Measurements from ENCODE around the gene KL. TPM values are rescaled to one million over a fixed set of nuclear protein-coding genes. Genes with fewer than 3 reads are reported as not detected.

KL gene
- total RNA-seq, 1 experiment from 2014 or later, result not detected

DNA sequence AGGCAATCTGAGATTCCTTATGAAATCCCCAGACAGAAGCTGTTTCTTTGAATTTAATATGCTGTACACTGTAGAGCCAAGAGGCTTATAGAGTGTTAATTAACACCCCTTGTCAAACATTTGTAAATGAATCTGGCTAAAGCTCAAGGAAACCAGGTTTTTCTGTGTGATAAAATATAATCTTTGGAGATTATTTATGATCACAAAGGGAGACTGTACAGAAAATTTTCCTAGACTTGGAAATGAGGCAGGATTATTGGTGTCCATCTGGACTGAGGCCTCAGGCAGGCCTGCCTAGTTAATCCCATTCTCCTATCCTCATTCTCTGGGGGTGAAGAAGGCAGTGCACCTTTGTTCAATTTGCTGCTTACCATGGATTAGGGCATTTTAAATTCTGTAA is 17.8 kb downstream of the KL start:
- RAD21 ChIA-PET (ENCODE audit: low non-redundant PET in 1 of 2, low total read pairs in 2 of 2, uncharacterized antibody in 2 of 2, unreplicated experiment in 2 of 2), result no interaction called here
- no peak for TF ChIP-seq POLR2AphosphoS5 (IDR thresholded peaks at IDR 0.05; ENCODE audit: low read depth, low read length)
- no peak for TF ChIP-seq ZFX (IDR thresholded peaks at IDR 0.05)
- no peak for TF ChIP-seq SIN3A (IDR thresholded peaks at IDR 0.05; ENCODE audit: low read depth)
- TF ChIP-seq, protein P1, sequence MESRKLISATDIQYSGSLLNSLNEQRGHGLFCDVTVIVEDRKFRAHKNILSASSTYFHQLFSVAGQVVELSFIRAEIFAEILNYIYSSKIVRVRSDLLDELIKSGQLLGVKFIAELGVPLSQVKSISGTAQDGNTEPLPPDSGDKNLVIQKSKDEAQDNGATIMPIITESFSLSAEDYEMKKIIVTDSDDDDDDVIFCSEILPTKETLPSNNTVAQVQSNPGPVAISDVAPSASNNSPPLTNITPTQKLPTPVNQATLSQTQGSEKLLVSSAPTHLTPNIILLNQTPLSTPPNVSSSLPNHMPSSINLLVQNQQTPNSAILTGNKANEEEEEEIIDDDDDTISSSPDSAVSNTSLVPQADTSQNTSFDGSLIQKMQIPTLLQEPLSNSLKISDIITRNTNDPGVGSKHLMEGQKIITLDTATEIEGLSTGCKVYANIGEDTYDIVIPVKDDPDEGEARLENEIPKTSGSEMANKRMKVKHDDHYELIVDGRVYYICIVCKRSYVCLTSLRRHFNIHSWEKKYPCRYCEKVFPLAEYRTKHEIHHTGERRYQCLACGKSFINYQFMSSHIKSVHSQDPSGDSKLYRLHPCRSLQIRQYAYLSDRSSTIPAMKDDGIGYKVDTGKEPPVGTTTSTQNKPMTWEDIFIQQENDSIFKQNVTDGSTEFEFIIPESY (IDR thresholded peaks at IDR 0.05; ENCODE audit: extremely low read depth, insufficient replicate concordance, low read length), result no peak
- TF ChIP-seq, protein P2, sequence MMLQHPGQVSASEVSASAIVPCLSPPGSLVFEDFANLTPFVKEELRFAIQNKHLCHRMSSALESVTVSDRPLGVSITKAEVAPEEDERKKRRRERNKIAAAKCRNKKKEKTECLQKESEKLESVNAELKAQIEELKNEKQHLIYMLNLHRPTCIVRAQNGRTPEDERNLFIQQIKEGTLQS (IDR thresholded peaks at IDR 0.05), result no peak
- no peak for TF ChIP-seq EZH2phosphoT487 (IDR thresholded peaks at IDR 0.05; ENCODE audit: borderline replicate concordance)
- TF ChIP-seq ZNF274 (IDR thresholded peaks at IDR 0.05; ENCODE audit: low read depth, low read length), result no peak
- no peak for TF ChIP-seq CEBPB (IDR thresholded peaks at IDR 0.05; ENCODE audit: low read depth)
- TF ChIP-seq ELF1 (IDR thresholded peaks at IDR 0.05; ENCODE audit: borderline replicate concordance, low read depth), result no peak
- TF ChIP-seq EGR1 (IDR thresholded peaks at IDR 0.05; ENCODE audit: low read depth), result no peak
- TF ChIP-seq, protein P3, sequence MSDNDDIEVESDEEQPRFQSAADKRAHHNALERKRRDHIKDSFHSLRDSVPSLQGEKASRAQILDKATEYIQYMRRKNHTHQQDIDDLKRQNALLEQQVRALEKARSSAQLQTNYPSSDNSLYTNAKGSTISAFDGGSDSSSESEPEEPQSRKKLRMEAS (IDR thresholded peaks at IDR 0.05), result no peak
- TF ChIP-seq FOSL1 (IDR thresholded peaks at IDR 0.05; ENCODE audit: low read depth), result no peak
- no peak for TF ChIP-seq JUND (IDR thresholded peaks at IDR 0.05)
- TF ChIP-seq RAD21 (IDR thresholded peaks at IDR 0.05; ENCODE audit: low read depth), result no peak
- no peak for TF ChIP-seq POLR2A (IDR thresholded peaks at IDR 0.05; ENCODE audit: borderline replicate concordance, extremely low read depth, insufficient read depth, insufficient read length)
- TF ChIP-seq, protein P4, sequence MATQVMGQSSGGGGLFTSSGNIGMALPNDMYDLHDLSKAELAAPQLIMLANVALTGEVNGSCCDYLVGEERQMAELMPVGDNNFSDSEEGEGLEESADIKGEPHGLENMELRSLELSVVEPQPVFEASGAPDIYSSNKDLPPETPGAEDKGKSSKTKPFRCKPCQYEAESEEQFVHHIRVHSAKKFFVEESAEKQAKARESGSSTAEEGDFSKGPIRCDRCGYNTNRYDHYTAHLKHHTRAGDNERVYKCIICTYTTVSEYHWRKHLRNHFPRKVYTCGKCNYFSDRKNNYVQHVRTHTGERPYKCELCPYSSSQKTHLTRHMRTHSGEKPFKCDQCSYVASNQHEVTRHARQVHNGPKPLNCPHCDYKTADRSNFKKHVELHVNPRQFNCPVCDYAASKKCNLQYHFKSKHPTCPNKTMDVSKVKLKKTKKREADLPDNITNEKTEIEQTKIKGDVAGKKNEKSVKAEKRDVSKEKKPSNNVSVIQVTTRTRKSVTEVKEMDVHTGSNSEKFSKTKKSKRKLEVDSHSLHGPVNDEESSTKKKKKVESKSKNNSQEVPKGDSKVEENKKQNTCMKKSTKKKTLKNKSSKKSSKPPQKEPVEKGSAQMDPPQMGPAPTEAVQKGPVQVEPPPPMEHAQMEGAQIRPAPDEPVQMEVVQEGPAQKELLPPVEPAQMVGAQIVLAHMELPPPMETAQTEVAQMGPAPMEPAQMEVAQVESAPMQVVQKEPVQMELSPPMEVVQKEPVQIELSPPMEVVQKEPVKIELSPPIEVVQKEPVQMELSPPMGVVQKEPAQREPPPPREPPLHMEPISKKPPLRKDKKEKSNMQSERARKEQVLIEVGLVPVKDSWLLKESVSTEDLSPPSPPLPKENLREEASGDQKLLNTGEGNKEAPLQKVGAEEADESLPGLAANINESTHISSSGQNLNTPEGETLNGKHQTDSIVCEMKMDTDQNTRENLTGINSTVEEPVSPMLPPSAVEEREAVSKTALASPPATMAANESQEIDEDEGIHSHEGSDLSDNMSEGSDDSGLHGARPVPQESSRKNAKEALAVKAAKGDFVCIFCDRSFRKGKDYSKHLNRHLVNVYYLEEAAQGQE (IDR thresholded peaks at IDR 0.05; ENCODE audit: low read depth), result no peak
- no peak for TF ChIP-seq CBX3 (IDR thresholded peaks at IDR 0.05; ENCODE audit: low read depth)
- TF ChIP-seq YY1 (IDR thresholded peaks at IDR 0.05; ENCODE audit: extremely low read depth, insufficient replicate concordance, low read depth, low read length), result no peak
- no peak for TF ChIP-seq TCF7L2 (IDR thresholded peaks at IDR 0.05; ENCODE audit: borderline replicate concordance, extremely low read depth, insufficient read depth, insufficient read length)
- TF ChIP-seq SRF (IDR thresholded peaks at IDR 0.05; ENCODE audit: low read depth), result no peak

More for the DNA sequence above, 17.8 kb downstream of the KL start:
- no peak for ATAC-seq
- DNase-seq (ENCODE audit: low read depth, low spot score), result no peak
- Histone ChIP-seq H3K27me3 (ENCODE audit: insufficient read depth, low read length) (no peaks in the 10 kb centered on the region), H3K4me3 (replicated peaks in 1 of 2; ENCODE audit: low read depth in 1 of 2, low read length in 2 of 2) (no peak overlapping the region), H3K36me3 (ENCODE audit: control insufficient read depth in 1 of 2, insufficient read depth in 2 of 2, low read length in 2 of 2) (no peaks in the 10 kb centered on the region), H2AFZ (ENCODE audit: low read depth, low read length, poor library complexity, severe bottlenecking) (no peak overlapping the region), H3K9ac (ENCODE audit: low read length) (no peak overlapping the region), H3K4me1 (ENCODE audit: control insufficient read depth in 1 of 2, insufficient read depth in 2 of 2, low read length in 2 of 2) (no peaks in the 10 kb centered on the region), H3K27ac (ENCODE audit: low read depth, low read length) (no peak overlapping the region), H3K79me2 (ENCODE audit: insufficient read depth, low read length) (no peaks in the 10 kb centered on the region), H3K4me2 (ENCODE audit: low read length) (no peak overlapping the region), H4K20me1 (ENCODE audit: insufficient read depth) (no peaks in the 10 kb centered on the region), H3K9me2 (ENCODE audit: insufficient read depth) (no peaks in the 10 kb centered on the region), H3K9me3 (ENCODE audit: control insufficient read depth in 1 of 2, insufficient read depth in 1 of 2, low read depth in 1 of 2, low read length in 2 of 2) (no peaks in the 10 kb centered on the region)
- BruUV-seq (replicated peaks), result no TSS peak
- intact Hi-C loops (cut with micrococcal nuclease), result no loop called here
- CTCF ChIA-PET, result no interaction called here
- POLR2A ChIA-PET, result no interaction called here

Measured in HCT116 (cell line).